ENCODE data around the gene DYNLRB2. TPM values are rescaled to one million over a fixed set of nuclear protein-coding genes. Genes with fewer than 3 reads are reported as not detected.

The DYNLRB2 gene
- total and polyA plus RNA-seq, 2 of the 13 experiments (the other 11 are each of a cell fraction or from before 2014, with no cell fraction given) = not detected

GRCh38 chr16:80599466-80599865 is 58.7 kb downstream of the DYNLRB2 start:
- H3K79me2 ChIP-seq (ENCODE audit: insufficient read depth, low read length) = no peaks in the 10 kb centered on the region
- no peak overlapping the region for H3K27ac ChIP-seq (ENCODE audit: extremely low read length, insufficient read depth, low read length)
- ChIA-PET CTCF (ENCODE audit: low intra/inter-chr PET ratio, low total read pairs) (no interaction called here), POLR2A (no interaction called here)
- H3K27me3 ChIP-seq (ENCODE audit: control insufficient read depth in 1 of 2, insufficient read depth in 2 of 2, low read length in 2 of 2) = no peaks in the 10 kb centered on the region
- H3K4me2 ChIP-seq (ENCODE audit: low read depth, low read length) = no peak overlapping the region
- FAIRE-seq = no peak
- H2AFZ ChIP-seq (ENCODE audit: low read length) = no peak overlapping the region
- no peak overlapping the region for H3K4me3 ChIP-seq (replicated peaks in 1 of 3; ENCODE audit: insufficient read depth in 1 of 3, low read depth in 2 of 3, low read length in 3 of 3)
- intact Hi-C loops (cut with micrococcal nuclease; ENCODE audit: unreplicated experiment) (no loop called here), in situ Hi-C loops (cut with HindIII; ENCODE audit: extremely low pct_ligation_motif_present, low pct_unique_long_range_greater_than_20kb) (no loop called here)
- no peak for ATAC-seq
- no peak for DNase-seq (ENCODE audit: low spot score)
- H3K36me3 ChIP-seq (replicated peaks in 1 of 2; ENCODE audit: control insufficient read depth in 1 of 2, insufficient read depth in 2 of 2, low read length in 2 of 2) = no peaks in the 10 kb centered on the region
- peaks cover 8% of the 10 kb centered on the region; the same call in 1 of the 2 replicates for H3K9me3 ChIP-seq (ENCODE audit: low read length)
- H4K20me1 ChIP-seq (ENCODE audit: insufficient read depth, low read length) = no peaks in the 10 kb centered on the region
- BruUV-seq (replicated peaks) = no TSS peak
- no peak overlapping the region for H3K9ac ChIP-seq (ENCODE audit: insufficient read depth, low read depth, low read length)
- 0% methylated on average over 3 of the region's 3 CpGs for WGBS (ENCODE audit: low lambda C conversion rate)
- H3K4me1 ChIP-seq (ENCODE audit: insufficient read depth, low read length) = no peaks in the 10 kb centered on the region
- TF ChIP-seq ZNF816 (CRISPR knock-in tag; IDR thresholded peaks at IDR 0.05; ENCODE audit: borderline replicate concordance) (no peak), ATF5 (CRISPR knock-in tag; IDR thresholded peaks at IDR 0.05; ENCODE audit: low read depth) (no peak), ZNF549 (CRISPR knock-in tag; IDR thresholded peaks at IDR 0.05) (no peak), NCOA1 (CRISPR knock-in tag; IDR thresholded peaks at IDR 0.05) (no peak), ELF1 (CRISPR knock-in tag; IDR thresholded peaks at IDR 0.05) (no peak), ZNF609 (CRISPR knock-in tag; IDR thresholded peaks at IDR 0.05; ENCODE audit: borderline replicate concordance) (no peak), ZFP36L2 (CRISPR knock-in tag; IDR thresholded peaks at IDR 0.05) (no peak), HCFC1 (IDR thresholded peaks at IDR 0.05; ENCODE audit: low read depth, low read length) (no peak), POLR2AphosphoS5 (IDR thresholded peaks at IDR 0.05; ENCODE audit: low read depth, low read length) (no peak), BCL3 (CRISPR knock-in tag; IDR thresholded peaks at IDR 0.05) (no peak), ARNT (IDR thresholded peaks at IDR 0.05) (no peak), THAP7 (CRISPR knock-in tag; IDR thresholded peaks at IDR 0.05) (no peak), YEATS2 (CRISPR knock-in tag; IDR thresholded peaks at IDR 0.05; ENCODE audit: borderline replicate concordance) (no peak), ATF7-NPFF (CRISPR knock-in tag; IDR thresholded peaks at IDR 0.05; ENCODE audit: low read depth) (no peak)

Data from HepG2 (cell line).